Placental pericyte (primary cell): ENCODE data around the gene TMED6. TPM values are rescaled to one million over a fixed set of nuclear protein-coding genes. Genes with fewer than 3 reads are reported as not detected.

ENCODE experiments used
- total RNA-seq: library from RNA; depleted of rRNA; stranded (reverse); fragments of >200 nt; gene quantifications from 2 replicates; pipeline ENCODE4 v1.2.3, GENCODE V29; 2012

The TMED6 gene
- 0.44 TPM in 1 of 2 replicates, not detected in the other for total RNA-seq

GRCh38 chr16:69351309-69352027 is at the start of gene TMED6:
Gene TMED6 (minus strand): TSS chr16:69351786. CDS start chr16:69351753, 33 bp downstream.

GRCh38 chr16:69339289-69340094 is 12.1 kb downstream of the TMED6 start, which contains the start of the genes COG8 and NIP7:
Gene COG8 (minus strand): TSS chr16:69339564. CDS start chr16:69339552, 12 bp downstream.
Gene NIP7 (plus strand): TSS chr16:69339772. CDS start chr16:69339830, 58 bp downstream.

GRCh38 chr16:69330286-69331109 is 21.1 kb downstream of the TMED6 start, which contains the start of gene PDF:
Gene PDF (minus strand): TSS chr16:69330588. CDS start chr16:69330570, 18 bp downstream.

GRCh38 chr16:69310653-69311532 is 40.7 kb downstream of the TMED6 start, which contains the start of gene VPS4A:
Gene VPS4A (plus strand): TSS chr16:69311350. CDS start chr16:69311512, 162 bp downstream.

Other genes starting within 250 kb of the TMED6 start
- gene HAS3, start 246.1 kb downstream of the TMED6 start, total RNA-seq = under 0.01 and 0.29 TPM in 2 replicates
- gene CHTF8, start 219.2 kb downstream of the TMED6 start, total RNA-seq = 42.9 and 81.0 TPM in 2 replicates
- 23.0 and 29.8 TPM in 2 replicates for gene UTP4, start 219.1 kb downstream of the TMED6 start, total RNA-seq
- 12.7 and 39.2 TPM in 2 replicates for gene SNTB2, start 164.6 kb downstream of the TMED6 start, total RNA-seq
- 25.4 and 41.8 TPM in 2 replicates for gene VPS4A, start 40.4 kb downstream of the TMED6 start, total RNA-seq
- 15.1 and 20.5 TPM in 2 replicates for gene PDF, start 21.2 kb downstream of the TMED6 start, total RNA-seq
- 24.9 and 44.1 TPM in 2 replicates for gene COG8, start 12.2 kb downstream of the TMED6 start, total RNA-seq
- gene NIP7, start 12.0 kb downstream of the TMED6 start, total RNA-seq = 18.8 and 45.2 TPM in 2 replicates
- 9.8 and 12.9 TPM in 2 replicates for gene TERF2, start 34.2 kb upstream of the TMED6 start, total RNA-seq
- 74.8 and 184 TPM in 2 replicates for gene CYB5B, start 72.8 kb upstream of the TMED6 start, total RNA-seq
- gene NFAT5, start 214.2 kb upstream of the TMED6 start, total RNA-seq = 46.4 and 57.1 TPM in 2 replicates